ENCODE results near the gene TMEM217.

- TF ChIP-seq EZH2 (IDR thresholded peaks at IDR 0.05; ENCODE audit: borderline replicate concordance) (no peak), CTCF (IDR thresholded peaks at IDR 0.05; ENCODE audit: poor library complexity) (no peak), EZH2phosphoT487 (IDR thresholded peaks at IDR 0.05; ENCODE audit: low read depth, severe bottlenecking, unreplicated experiment) (no peak)
Observed at GRCh38 chr6:37306624-37307222, 48.8 kb upstream of the TMEM217 start.

Measured in hepatocyte (in vitro differentiated cells).